ENCODE results near the gene PIGK. TPM values are rescaled to one million over a fixed set of nuclear protein-coding genes. Genes with fewer than 3 reads are reported as not detected.
"Not testable (repeated sequence)": the region's sequence is repeated elsewhere in the genome, so short reads cannot be mapped to it uniquely, and the experiment has no call there.

Gene PIGK
- total RNA-seq, 2 donors from 2014 or later, result 21.4 to 27.1 TPM

- intact Hi-C loops (cut with DNase I), result no loop called here
- TF ChIP-seq CTCF (IDR thresholded peaks at IDR 0.05), result no peak
- Histone ChIP-seq H3K9me3 (no peaks in the 10 kb centered on the region), H3K27me3 (no peaks in the 10 kb centered on the region), H3K4me1 (no peaks in the 10 kb centered on the region), H3K36me3 (no peaks in the 10 kb centered on the region), H3K27ac (no peak overlapping the region), H3K9ac (ENCODE audit: low read depth in 2 of 2, low read length in 2 of 2) (no peak overlapping the region), H3K4me3 (no peak overlapping the region)
- no peak for DNase-seq
Observed at GRCh38 chr1:77175230-77175844, 43.9 kb downstream of the PIGK start.

GRCh38 chr1:77170687-77171086 is 48.5 kb downstream of the PIGK start:
- H3K9me3 ChIP-seq, result no peaks in the 10 kb centered on the region
- TF ChIP-seq CTCF (IDR thresholded peaks at IDR 0.05), result no peak
- H3K9ac ChIP-seq (ENCODE audit: low read depth in 2 of 2, low read length in 2 of 2), result no peak overlapping the region
- H3K36me3 ChIP-seq, result no peaks in the 10 kb centered on the region
- intact Hi-C loops (cut with DNase I), result no loop called here
- no peak overlapping the region for H3K27ac ChIP-seq
- no peak for DNase-seq
- H3K4me1 ChIP-seq, result no peaks in the 10 kb centered on the region
- H3K27me3 ChIP-seq, result no peaks in the 10 kb centered on the region
- no peak overlapping the region for H3K4me3 ChIP-seq

GRCh38 chr1:77168358-77168757 is 50.9 kb downstream of the PIGK start:
- Histone ChIP-seq H3K36me3 (no peaks in the 10 kb centered on the region), H3K27ac (no peak overlapping the region), H3K9ac (ENCODE audit: low read depth in 2 of 2, low read length in 2 of 2) (no peak overlapping the region), H3K4me3 (no peak overlapping the region), H3K9me3 (no peaks in the 10 kb centered on the region), H3K27me3 (no peaks in the 10 kb centered on the region), H3K4me1 (no peaks in the 10 kb centered on the region)
- no peak for TF ChIP-seq CTCF (IDR thresholded peaks at IDR 0.05)
- no peak for DNase-seq
- intact Hi-C loops (cut with DNase I), result no loop called here

GRCh38 chr1:77164434-77164944 is 54.7 kb downstream of the PIGK start:
- Histone ChIP-seq H3K9ac (ENCODE audit: low read depth in 2 of 2, low read length in 2 of 2) (no peak overlapping the region), H3K36me3 (no peaks in the 10 kb centered on the region), H3K4me3 (no peak overlapping the region), H3K9me3 (no peaks in the 10 kb centered on the region), H3K4me1 (no peaks in the 10 kb centered on the region), H3K27ac (no peak overlapping the region), H3K27me3 (no peaks in the 10 kb centered on the region)
- DNase-seq, result no peak
- TF ChIP-seq CTCF (IDR thresholded peaks at IDR 0.05), result no peak
- intact Hi-C loops (cut with DNase I), result no loop called here

- intact Hi-C loops (cut with DNase I); H3K9ac ChIP-seq (ENCODE audit: low read depth in 2 of 2, low read length in 2 of 2); H3K27me3 ChIP-seq; DNase-seq; H3K4me1 ChIP-seq; H3K4me3 ChIP-seq; H3K27ac ChIP-seq; H3K9me3 ChIP-seq; H3K36me3 ChIP-seq: not testable (repeated sequence)
Observed at GRCh38 chr1:77159706-77160105, 59.5 kb downstream of the PIGK start.

- intact Hi-C loops (cut with DNase I), result no loop called here
- no peak for TF ChIP-seq CTCF (IDR thresholded peaks at IDR 0.05)
Observed at GRCh38 chr1:77156214-77156613, 63.0 kb downstream of the PIGK start.

More at GRCh38 chr1:77156214-77156613, 63.0 kb downstream of the PIGK start:
- H3K4me1 ChIP-seq, result no peaks in the 10 kb centered on the region
- no peaks in the 10 kb centered on the region for H3K36me3 ChIP-seq
- DNase-seq, result no peak
- no peaks in the 10 kb centered on the region for H3K9me3 ChIP-seq
- no peaks in the 10 kb centered on the region for H3K27me3 ChIP-seq
- no peak overlapping the region for H3K4me3 ChIP-seq
- no peak overlapping the region for H3K9ac ChIP-seq (ENCODE audit: low read depth in 2 of 2, low read length in 2 of 2)
- H3K27ac ChIP-seq, result no peak overlapping the region

Measured in colonic mucosa (tissue), 4 donors.